HT-29 (cell line): ENCODE measurements around the gene FAM229A. TPM values are rescaled to one million over a fixed set of nuclear protein-coding genes. Genes with fewer than 3 reads are reported as not detected.

Experiments
- DNase-seq: peaks from one replicate; pipeline ENCODE4 v3.0.0-alpha.2; 2015; ENCODE audit warnings: low spot score
- total RNA-seq: library from RNA; depleted of rRNA; stranded (reverse); fragments of >200 nt; shearing (Covaris generic); gene quantifications from 2 replicates; pipeline ENCODE4 v1.2.3, GENCODE V29; 2014

The FAM229A gene
- total RNA-seq, 1 experiment from 2014 or later = 2.6 TPM

DNA sequence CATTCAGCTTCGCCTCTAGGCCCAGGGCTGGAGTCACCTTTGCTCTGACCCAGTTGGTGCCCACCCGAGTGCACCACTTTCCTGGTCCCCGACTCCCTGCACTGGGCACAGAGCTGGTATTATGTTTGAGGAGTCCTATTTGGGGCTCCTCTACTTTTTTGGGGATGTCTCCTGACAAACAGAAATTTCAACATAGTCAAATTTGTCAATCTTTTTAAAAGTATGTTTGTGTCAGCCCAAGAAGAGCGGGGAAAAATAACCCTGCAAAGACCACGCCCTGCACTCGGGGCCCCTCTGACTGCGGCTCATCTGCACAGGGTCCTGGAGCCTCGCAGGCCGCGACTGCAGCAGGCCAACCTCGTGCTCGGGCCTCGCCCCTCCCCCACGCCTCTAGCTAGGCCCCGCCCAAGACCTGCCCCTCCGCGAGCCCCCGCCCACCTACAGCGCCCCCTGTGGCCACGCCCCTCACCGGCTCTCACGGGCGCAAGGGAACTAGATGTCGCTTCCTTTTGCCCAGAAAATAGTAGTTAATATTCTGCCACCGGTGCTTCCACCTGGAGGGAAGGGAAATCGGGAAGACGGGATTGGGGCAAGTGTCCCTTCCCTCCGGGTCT lies 11.4 kb downstream of the FAM229A start:
- peak; percentile 76 for DNase-seq

GRCh38 chr1:32349211-32349708 lies 13.0 kb downstream of the FAM229A start:
- DNase-seq = no peak

DNA sequence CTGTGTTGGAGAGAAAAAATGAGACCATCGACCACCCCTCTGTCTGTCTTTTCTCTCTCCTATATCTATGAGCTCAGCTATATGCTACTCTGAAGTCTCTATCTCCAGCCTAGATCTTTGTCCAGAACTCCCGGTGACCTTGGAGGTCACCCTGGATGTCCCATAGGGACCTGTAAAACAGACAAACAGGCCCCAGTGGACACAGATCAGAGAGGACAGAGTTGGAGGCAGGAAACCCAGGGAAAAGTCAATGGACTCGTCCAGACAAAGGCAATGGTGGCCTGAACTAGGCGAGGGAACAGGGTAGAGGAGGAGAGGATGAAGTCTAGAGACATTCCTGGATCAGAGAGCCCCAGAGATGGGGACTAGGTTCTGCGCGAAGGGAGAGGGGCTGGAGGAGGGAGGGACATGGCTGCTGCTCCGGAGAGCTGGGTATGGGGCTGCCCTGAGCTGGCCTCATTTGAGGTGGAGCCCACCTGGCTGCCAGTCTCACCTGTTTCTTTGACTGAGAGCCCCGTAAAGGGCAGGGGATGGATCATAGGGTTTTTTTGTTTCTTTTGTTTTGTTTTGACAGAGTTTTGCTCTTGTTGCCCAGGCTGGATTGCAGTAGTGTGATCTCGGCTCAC lies 15.6 kb downstream of the FAM229A start:
- DNase-seq = no peak

- no peak for DNase-seq
Observed at GRCh38 chr1:32345289-32345827, 16.9 kb downstream of the FAM229A start.

DNA sequence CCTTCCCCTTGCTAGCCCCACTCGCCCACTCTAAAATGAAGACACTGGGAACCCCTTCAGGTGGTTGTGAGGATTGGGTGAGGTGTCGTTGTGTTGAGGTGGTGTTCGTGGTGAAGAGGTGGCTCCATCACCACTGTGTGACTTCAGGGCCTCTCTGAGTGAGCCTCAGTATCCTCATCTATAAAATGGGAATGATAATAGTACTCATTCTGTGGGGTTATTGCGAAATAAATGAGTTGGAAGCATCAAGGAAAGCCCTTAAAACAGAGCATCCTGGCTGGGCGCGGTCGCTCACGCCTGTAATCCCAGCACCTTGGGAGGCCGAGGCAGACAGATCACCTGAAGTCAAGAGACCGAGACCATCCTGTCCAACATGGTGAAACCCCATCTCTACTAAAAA lies 19.6 kb downstream of the FAM229A start:
- no peak for DNase-seq

- DNase-seq = no peak
Observed at GRCh38 chr1:32341971-32342370, 20.3 kb downstream of the FAM229A start.

DNA sequence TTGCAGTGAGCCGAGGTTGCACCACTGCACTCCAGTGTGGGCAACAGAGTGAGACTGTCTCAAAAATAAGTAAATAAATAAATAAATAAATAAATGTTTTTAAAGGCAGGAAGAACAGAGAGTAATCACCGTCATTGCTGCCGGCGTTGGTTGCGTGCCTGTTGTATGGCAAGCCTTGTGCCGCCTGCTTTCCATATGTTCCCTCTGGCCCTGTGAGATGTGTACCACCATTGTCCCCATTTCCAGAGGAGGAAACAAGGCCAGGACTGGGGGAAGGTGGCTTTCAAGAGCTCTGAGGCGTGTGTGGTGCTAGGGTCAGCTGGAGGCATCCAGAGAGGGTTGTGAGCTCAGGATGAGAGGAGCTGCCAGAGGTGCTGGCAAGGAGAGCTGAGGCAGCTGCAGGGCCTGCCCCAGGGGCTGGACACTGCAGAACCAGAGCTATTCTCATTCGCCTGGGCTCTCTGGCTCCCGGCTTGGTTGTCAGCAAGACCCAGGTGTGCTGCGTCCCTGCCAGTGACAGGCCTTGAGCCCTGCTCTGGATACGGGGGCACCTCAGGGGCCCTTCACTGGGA lies 21.0 kb downstream of the FAM229A start:
- DNase-seq = no peak

DNA sequence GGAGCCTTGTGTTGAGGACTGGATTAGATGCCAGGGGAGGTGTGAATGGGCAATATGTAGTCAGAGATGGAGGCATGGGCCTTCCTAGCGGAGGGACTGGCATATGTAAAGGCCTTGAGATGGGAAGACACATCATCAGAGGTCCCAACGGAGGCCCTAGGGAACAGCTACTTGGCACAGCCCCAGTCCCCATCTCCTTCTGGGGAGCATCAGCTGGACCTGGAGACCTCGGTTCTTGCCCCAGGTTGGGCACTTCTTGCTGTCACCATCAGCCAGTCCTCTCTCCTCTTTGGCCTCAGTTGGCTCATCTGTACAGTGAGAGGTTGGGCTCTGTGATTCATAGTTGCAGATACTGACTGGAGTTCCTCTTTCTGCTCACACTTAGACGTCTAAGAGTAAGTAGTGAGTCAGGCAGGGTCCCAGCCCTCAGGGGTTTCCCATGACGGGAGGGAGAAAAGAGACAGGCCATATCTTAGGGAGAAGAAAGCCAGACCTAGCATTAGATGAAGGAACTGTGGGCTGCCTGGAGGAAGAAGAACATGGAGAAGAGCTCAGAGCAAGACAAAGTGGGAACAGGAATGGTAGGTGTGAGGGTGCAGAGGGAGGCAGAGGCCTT lies 22.8 kb downstream of the FAM229A start:
- DNase-seq = no peak

DNA sequence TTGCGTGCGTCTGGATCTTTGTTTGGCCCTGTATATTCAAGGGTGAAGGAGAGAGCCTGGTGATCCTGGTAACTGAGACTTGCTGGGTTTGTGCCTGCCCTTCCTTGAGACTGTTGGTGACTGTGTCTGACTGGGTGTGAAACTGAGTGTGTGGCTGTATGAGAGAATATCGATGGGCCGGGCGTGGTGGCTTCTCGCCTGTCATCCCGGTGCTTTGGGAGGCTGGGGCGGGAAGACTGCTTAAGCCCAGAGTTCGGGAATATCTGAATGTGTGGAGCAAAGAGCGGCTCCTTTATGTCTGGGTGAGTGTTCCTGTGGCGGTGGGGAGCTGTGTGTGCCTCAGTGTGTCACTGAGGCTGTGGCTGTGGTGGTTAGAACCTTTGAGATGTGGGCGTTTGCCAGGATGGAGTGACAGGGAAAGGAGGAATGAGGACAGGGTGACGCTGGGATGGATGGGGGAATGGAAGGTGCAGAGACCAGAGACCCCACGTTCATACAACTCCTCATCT lies 23.6 kb downstream of the FAM229A start:
- DNase-seq = no peak

DNA sequence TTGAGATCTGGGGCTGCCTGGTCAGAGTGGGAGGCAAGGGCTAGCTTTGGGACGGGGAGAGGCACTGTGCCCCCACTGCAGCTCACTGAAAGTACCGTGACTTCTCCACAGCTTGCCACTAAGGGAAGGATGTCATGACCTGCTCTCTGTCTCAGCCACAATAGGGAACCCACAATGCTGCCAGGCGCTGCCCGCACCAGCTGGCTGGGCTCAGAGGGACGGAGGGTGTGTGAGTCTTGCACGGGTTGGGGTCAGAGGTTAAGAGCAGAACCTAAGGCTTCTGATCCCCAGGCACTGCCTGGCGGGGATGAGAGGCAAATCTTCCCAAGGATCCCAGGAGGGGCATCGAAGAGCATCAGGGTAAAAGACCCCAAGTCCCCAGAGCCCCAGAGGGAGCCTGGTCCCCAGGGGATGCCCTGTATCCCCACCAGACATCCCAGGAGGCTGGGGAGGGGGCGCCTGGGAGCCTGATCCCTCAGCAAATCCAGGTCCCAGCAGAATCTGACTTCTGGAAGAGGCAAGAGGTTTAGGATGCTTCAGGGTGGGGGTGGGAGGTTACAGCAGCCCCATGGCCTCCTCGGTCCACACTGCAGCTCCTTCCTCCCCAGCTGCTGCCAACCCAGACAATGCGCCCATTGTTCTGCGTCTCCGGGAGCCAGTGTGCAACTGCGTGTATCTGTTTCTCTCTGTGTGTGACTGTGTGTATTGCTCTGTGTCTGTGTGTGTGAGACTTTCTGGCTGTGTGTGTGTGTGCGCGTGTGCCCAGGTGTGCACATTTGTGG lies 24.2 kb downstream of the FAM229A start:
- DNase-seq = peak; percentile 75

GRCh38 chr1:32336963-32337675 lies 25.2 kb downstream of the FAM229A start:
- DNase-seq = no peak

DNA sequence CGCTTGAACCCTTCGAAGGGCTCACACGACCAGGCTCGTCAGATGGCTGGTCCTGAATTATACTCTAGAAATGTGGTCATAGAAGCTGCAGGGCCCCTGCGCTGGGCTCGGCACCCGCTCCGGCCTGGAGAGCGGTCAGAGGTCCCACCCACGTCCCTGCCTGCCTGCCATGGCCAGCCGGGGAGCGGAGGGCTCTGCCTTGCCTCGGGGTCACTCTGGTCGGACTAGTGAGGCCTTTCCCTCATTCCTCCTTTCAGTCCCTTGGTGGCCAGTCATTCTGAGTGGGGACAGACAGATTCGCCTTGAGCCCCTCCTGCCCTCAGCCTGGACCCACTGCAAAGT lies 25.7 kb downstream of the FAM229A start:
- no peak for DNase-seq

DNA sequence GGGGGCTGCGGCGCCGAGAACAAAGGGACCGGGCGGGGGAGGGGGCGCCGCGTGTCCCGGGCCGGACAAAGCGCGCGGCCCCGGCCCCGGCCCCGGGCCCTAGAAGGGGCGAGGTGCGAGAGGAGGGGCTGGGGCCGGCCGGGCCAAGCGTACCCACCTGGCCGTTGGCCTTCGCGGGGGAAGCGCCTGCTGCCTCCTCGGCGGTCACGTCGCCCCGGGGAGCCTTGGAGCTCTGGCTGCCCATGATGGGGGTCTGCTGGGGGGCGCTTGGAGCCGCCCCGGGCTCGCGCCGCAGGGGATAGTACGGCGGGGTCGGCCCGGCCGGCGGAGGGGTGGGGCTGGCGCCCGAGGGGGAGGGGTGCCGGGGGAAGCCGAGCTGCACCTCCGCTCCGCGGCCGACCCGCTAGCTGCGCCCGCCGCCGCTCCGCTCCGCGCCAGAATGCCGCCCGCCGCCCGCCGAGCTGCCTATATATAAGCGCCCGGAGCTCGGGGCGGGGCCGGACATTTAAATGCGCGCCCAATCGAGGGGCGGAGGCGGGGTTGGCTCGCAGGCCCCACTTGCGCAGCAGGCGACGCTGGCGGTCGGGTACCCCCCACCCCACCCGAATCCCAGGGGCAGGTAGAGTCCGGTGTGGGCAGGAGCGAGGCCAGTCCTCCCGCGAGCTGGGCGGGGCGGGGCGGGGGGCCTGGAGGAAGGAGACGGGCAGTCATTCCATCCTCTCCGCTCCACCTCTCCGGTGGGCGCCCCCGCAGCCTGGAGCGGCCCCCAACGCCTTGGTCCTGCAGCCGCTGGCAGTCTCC lies 26.3 kb downstream of the FAM229A start, which contains the start of gene MARCKSL1:
MARCKSL1 (minus strand) TSS at position 444 of the 801 bp plus-strand sequence; CDS start at position 244, 200 bp downstream.
- peak; percentile 74 for DNase-seq

DNA sequence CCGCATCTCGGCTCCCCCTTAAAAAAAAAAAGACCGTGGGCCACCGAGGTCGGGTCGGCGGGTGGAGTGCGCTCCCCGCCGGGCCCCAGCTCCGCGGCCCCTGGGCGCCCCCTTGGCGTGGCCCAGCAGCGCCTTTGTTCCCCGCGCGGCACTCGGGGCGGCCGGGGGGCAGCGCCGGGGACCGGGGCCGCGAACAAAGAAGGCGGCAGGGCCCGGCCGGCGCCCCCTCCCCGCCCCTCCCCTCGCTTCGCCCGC lies 26.8 kb downstream of the FAM229A start:
- DNase-seq = no peak

DNA sequence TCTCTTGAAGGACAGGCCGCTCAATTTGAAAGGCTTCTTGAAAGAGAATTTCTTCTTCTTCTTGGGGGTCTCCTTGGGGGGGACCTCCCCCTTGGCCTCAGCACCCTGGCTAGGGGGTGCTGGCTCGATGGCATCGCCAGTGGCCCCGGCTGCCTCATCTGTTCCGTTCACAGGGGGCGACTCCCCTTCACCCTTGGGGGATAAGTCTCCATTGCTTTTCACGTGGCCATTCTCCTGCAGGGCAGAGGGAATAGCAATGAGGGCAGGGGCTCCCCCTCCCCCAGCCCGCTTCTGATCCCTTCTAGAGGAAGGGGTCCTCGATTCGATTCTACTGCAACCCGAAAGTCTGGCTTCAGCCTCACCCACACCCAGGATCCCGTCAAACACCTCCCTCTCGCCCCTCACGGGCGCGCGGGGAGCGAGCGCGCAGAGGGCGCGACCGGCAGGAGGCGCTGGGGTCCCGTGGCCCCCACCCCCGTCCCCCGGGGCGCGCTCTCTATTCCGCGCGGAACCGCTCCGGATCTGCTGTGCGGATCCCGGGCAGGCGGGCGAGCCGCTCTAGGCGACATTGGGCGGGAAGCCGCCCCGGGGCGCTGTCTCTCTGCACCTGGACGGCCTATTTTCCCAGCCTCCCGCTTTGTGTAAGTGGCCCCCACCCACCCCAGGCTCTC lies 27.3 kb downstream of the FAM229A start:
- DNase-seq = peak; percentile 66

DNA sequence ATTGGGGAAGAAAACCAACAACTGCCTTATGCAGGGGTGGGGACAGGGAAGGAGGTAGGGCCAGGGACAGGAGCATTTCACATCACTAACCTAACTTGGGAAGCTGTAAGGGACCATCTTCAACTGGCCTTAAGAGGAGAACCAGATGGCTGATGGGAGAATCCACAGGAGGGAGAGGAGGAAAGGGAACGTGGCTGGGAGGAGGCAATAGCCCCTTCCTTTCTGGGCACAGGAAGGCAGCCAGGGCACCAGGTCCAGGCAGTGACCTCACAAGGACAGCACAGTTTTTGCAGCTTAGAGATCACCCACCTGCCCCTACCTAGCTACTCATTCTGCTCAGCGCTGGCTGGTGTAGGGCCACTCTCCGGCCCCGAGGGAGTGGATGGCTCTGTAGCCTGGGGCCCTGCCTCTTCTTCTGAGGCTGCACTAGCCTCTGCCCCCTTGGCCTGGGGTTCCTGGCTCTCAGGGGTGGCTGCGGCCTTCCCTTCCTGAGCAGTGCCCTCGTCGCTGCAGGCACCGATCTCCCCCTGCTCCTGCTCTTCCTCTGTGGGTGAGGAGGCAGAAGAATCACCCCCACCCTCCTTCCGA lies 27.9 kb downstream of the FAM229A start:
- DNase-seq = no peak

DNA sequence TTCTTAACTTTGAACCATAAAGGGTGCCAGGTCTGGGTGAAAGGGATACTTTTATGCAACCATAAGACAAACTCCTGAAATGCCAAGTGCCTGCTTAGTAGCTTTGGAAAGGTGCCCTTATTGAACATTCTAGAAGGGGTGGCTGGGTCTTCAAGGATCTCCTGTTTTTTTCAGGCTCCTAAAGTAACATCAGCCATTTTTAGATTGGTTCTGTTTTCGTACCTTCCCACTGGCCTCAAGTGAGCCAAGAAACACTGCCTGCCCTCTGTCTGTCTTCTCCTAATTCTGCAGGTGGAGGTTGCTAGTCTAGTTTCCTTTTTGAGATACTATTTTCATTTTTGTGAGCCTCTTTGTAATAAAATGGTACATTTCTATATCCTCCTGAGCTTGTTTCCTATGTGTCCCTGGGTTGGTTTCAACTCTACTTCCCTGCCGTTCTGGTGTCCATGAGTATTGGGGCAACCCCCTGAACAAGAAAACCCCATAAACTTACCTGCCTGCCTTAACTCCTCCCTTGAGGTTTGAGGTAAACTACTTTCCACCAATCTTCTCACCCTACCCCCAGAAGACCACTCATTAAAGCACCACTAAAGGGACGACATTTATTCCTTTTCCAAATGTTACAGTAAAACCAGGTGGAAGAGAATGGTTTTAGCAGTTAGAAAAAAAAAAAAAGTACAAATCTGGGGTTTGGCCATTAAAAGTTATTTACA lies 28.9 kb downstream of the FAM229A start:
- DNase-seq = no peak

DNA sequence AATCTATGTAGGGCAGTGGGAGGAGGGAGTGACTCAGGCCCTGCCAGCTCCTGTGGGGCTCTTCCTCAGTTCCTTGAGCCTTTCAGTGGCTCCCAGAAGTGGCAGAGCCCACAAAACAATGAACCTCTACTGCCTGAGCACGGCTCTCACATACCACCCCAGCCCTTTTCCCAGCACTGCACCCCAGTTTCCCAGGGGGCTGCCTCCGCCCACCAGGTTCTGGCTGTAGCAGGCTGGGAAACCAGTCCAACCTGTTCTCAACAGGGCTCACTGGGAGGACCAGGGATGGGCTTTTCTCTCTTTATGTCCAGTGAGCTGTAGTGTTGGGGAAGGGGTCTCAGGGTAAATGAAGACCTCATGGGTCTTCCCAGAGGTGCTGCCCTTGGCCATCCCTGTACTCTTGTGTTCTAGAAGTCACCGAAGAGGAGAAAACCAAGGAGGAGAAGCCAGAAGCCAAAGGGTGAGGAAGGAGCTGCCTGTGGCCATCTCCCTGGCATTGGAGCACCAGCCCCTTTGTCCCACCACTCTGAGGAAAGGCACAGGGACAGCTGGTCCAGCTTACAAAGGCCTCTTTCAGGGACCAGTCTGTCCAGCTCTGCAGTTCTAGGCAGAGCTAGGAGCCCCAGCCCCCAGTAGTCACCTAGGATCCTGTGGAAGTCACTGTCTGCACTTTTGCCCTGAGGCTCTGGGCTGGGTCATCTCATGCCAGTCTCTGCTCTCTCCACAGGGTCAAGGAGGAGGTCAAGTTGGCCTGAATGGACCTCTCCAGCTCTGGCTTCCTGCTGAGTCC lies 29.8 kb downstream of the FAM229A start:
- DNase-seq = peak; percentile 84
